Gastroesophageal sphincter (tissue), 4 donors: Measurements from ENCODE around the gene CENATAC. TPM values are rescaled to one million over a fixed set of nuclear protein-coding genes. Genes with fewer than 3 reads are reported as not detected.
"Not testable (repeated sequence)": the region's sequence is repeated elsewhere in the genome, so short reads cannot be mapped to it uniquely, and the experiment has no call there.

Experiments
- ATAC-seq: fragments of 150-250 bp; one replicate; pipeline ENCODE4 v1.9.1; 2016; ENCODE audit warnings: mild to moderate bottlenecking, moderate library complexity
- H3K27ac ChIP-seq, 4 donors: fragments of 200-600 bp; sonication (generic) in 3 of 4; 1 replicate in 3 of 4; 2 replicates in 1 of 4; pipeline ENCODE4 v1.5.1; 2016 to 2019
- H3K27me3 ChIP-seq: fragments of 200-600 bp; sonication (generic); one replicate; pipeline ENCODE4 v1.5.1; 2019
- H3K36me3 ChIP-seq, 2 donors: fragments of 200-600 bp; sonication (generic); one replicate each; pipeline ENCODE4 v1.5.1; 2019; ENCODE audit warnings: control low read depth in 1 of 2
- H3K4me1 ChIP-seq, 3 donors: fragments of 200-600 bp; sonication (generic); 1 replicate in 2 of 3; 2 replicates in 1 of 3; pipeline ENCODE4 v1.5.1; 2016 to 2019; ENCODE audit warnings: control low read depth in 2 of 3
- H3K4me3 ChIP-seq, 2 donors: fragments of 200-600 bp; sonication (generic); one replicate each; pipeline ENCODE4 v1.5.1; 2019; ENCODE audit warnings: mild to moderate bottlenecking in 1 of 2, moderate library complexity in 1 of 2
- H3K9me3 ChIP-seq, 3 donors: fragments of 200-600 bp; sonication (generic); one replicate each; pipeline ENCODE4 v1.5.1; 2017 to 2019; ENCODE audit warnings: control low read depth in 2 of 3
- EP300 ChIP-seq: sonication (generic); formaldehyde crosslinking; IDR thresholded peaks from one replicate; pipeline ENCODE4 v1.6.1; 2017; ENCODE audit warnings: antibody characterized with exemption, mild to moderate bottlenecking
- POLR2A ChIP-seq, 2 donors: fragments of 450-650 bp; IDR thresholded peaks; one replicate each; pipeline ENCODE4 v1.6.1; 2017; ENCODE audit warnings: antibody characterized with exemption in 2 of 2, mild to moderate bottlenecking in 2 of 2, moderate library complexity in 1 of 2
- POLR2AphosphoS5 ChIP-seq: sonication (generic); formaldehyde crosslinking; IDR thresholded peaks from one replicate; pipeline ENCODE4 v1.6.1; 2017; ENCODE audit warnings: antibody characterized with exemption
- WGBS, 2 donors: methylation state at CpG; one replicate each; pipeline ENCODE4 v1.1.5; 2018; ENCODE audit warnings: low coverage in 1 of 2; 5-methylcytosine and 5-hydroxymethylcytosine counted together
- total RNA-seq, 4 donors: library from RNA; depleted of rRNA; stranded (reverse); fragments of >200 nt; gene quantifications; one replicate each; pipeline ENCODE4 v1.1.0, GENCODE V29; 2016
- TF ChIP-seq, protein P1 (sequence below), 4 experiments: fragments of 200-600 bp in 2 of 4; fragments of 450-650 bp in 2 of 4; sonication (generic) in 1 of 4; IDR thresholded peaks; one replicate each; pipeline ENCODE4 v1.5.1; 2017 to 2019; ENCODE audit warnings: antibody characterized with exemption in 4 of 4, mild to moderate bottlenecking in 2 of 4, moderate library complexity in 2 of 4

The CENATAC gene
- total RNA-seq, 4 donors from 2014 or later: 5.8 to 90.3 (median 40.0) TPM

DNA sequence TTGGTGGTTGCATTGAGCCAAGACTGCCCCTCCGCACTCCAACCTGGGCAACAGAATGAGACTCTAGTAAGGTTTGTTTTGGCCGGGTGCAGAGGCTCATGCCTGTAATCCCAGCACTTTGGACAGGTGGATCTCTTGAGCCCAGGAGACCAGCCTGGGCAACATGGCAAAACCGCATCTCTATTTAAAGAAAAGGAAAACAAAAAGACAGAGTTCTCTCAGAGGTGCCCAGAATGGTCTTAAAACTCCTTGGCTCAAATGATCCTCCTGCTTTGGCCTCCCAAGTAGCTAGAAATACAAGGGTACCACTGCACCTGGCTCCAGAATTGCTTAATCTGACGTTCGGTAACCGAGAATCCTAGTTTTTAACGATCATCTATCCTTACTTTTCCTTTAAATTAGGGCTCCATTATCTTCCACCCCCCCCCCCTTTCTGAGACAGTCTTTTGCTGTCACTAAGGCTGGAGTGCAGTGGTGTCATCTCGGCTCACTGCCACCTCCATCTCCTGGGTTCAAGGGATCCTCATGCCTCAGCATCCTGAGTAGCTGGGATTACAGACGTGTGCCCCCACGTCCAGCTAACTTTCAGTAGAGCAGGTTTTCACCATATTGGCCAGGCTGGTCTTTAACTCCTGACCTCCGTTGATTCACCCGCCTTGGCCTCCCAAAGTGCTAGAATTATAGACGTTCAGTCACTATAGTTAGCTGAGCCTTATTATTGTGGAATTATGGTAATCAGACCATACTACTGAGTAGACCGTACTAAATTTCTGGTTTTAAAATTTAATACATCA is 18.5 kb downstream of the CENATAC start:
- no peaks in the 10 kb centered on the region for H3K27me3 ChIP-seq
- TF ChIP-seq POLR2AphosphoS5 (no peak), POLR2A (IDR thresholded peaks at IDR 0.05) (no peak), EP300 (no peak)
- TF ChIP-seq, protein P1, sequence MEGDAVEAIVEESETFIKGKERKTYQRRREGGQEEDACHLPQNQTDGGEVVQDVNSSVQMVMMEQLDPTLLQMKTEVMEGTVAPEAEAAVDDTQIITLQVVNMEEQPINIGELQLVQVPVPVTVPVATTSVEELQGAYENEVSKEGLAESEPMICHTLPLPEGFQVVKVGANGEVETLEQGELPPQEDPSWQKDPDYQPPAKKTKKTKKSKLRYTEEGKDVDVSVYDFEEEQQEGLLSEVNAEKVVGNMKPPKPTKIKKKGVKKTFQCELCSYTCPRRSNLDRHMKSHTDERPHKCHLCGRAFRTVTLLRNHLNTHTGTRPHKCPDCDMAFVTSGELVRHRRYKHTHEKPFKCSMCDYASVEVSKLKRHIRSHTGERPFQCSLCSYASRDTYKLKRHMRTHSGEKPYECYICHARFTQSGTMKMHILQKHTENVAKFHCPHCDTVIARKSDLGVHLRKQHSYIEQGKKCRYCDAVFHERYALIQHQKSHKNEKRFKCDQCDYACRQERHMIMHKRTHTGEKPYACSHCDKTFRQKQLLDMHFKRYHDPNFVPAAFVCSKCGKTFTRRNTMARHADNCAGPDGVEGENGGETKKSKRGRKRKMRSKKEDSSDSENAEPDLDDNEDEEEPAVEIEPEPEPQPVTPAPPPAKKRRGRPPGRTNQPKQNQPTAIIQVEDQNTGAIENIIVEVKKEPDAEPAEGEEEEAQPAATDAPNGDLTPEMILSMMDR (IDR thresholded peaks at IDR 0.05): no peak
- peak overlapping the region in 1 of 2 donors; percentile 76 for H3K4me3 ChIP-seq
- H3K36me3 ChIP-seq: peaks cover 0 to 72% of the 10 kb centered on the region in 2 donors
- no peaks in the 10 kb centered on the region for H3K9me3 ChIP-seq
- peaks cover 9 to 61% (median 26%) of the 10 kb centered on the region in 3 donors for H3K4me1 ChIP-seq
- WGBS, 2 donors: 51 to 77% methylated on average over 4 to 14 of the region's 14 CpGs
- ATAC-seq: no peak
- H3K27ac ChIP-seq: peak overlapping the region in 2 of 4 donors; percentile 94 to 99

DNA sequence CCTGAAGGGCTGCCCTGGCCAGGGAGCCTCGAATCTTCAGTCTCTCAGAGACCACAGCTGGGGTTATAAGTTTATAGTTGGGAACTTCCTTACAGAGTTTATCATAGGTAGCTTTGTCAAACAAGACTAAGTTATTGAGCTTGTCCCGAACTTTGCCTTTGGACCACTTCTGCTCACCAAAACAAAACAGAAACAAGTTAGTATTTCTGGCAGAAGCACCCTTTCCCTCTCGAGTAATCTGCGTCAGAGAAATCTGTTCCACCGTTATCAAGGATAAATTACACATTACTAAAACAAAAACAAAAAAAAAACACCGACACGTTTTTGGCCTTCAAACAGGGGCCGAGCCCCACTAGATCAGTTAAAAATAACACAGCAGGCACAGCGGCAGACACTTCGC is 19.4 kb downstream of the CENATAC start:
- H3K36me3 ChIP-seq: peaks cover 0 to 72% of the 10 kb centered on the region in 2 donors
- not testable (repeated sequence) for ATAC-seq
- WGBS, 2 donors: 0 to 3% methylated on average over 3 to 10 of the region's 10 CpGs

DNA sequence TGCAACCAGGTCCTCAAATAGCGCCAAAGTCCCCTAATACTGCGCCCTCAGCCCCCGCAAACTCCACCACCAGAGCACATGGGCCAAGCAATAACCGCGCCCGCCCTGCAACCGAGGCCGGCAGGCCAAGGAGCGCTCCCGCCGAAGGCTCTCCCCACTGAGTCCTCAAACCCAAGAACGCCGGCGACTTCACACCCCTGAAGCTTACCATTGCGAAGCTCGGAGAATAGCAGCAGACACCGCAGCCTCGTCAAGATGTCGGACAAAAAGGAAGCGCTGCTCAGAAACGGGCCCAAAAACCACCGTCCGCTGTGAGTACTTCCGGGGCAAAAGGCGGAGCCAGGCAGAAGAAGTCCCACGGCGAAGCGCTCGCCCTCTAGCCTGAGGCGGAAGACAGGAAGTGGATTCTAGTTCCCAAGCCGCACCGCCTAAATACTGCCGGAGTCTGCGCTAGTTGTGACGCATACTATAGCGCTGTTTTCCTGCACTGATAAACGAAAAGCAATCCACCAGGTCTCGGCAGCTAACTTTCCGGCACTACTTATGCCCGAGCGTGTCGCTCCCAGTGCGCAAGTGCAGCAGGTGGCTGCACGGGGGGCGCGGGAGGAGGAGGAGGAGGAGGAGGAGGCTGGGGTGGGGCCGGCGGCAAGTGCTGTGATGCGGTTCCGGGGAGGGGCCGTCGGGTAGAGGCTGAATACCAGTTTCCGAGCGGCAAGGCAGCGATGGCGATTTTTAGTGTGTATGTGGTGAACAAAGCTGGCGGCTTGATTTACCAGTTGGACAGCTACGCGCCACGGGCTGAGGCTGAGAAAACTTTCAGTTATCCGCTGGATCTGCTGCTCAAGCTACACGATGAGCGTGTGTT is 20.4 kb downstream of the CENATAC start, which contains the start of the genes RPS25 and TRAPPC4:
Gene RPS25, minus strand, starts transcription at position 270 of the 865 bp plus-strand sequence. Its CDS starts 59 bp downstream, at position 211.
Gene TRAPPC4, plus strand, starts transcription at position 693 of the 865 bp plus-strand sequence. Its CDS starts 30 bp downstream, at position 723.
- H3K27ac ChIP-seq: peak within 1 kb of the TSS; percentile 94 to 99 (median 96)
- H3K9me3 ChIP-seq: no peaks in the 10 kb centered on the region
- ATAC-seq: peak; percentile 96
- peaks cover 9 to 69% (median 26%) of the 10 kb centered on the region in 3 donors for H3K4me1 ChIP-seq
- peak within 1 kb of the TSS; percentile 76 to 96 for H3K4me3 ChIP-seq
- WGBS, 2 donors: 0% methylated on average over 10 to 16 of the region's 63 CpGs
- TF ChIP-seq POLR2AphosphoS5 (peak; percentile 85), POLR2A (IDR thresholded peaks at IDR 0.05) (peak; percentile 59 to 67), EP300 (no peak)
- TF ChIP-seq, protein P1 (IDR thresholded peaks at IDR 0.05): peak in 1 of 4 experiments; percentile 35
- no peaks in the 10 kb centered on the region for H3K27me3 ChIP-seq
- peaks cover 0 to 72% of the 10 kb centered on the region in 2 donors for H3K36me3 ChIP-seq

More for the DNA sequence above, 19.4 kb downstream of the CENATAC start:
- H3K9me3 ChIP-seq, H3K27me3 ChIP-seq: not testable (repeated sequence)
- H3K27ac ChIP-seq: peak overlapping the region; percentile 72 to 99 (median 95)
- H3K4me3 ChIP-seq: peak overlapping the region; percentile 76 to 96
- peaks cover 9 to 65% (median 26%) of the 10 kb centered on the region in 3 donors for H3K4me1 ChIP-seq

DNA sequence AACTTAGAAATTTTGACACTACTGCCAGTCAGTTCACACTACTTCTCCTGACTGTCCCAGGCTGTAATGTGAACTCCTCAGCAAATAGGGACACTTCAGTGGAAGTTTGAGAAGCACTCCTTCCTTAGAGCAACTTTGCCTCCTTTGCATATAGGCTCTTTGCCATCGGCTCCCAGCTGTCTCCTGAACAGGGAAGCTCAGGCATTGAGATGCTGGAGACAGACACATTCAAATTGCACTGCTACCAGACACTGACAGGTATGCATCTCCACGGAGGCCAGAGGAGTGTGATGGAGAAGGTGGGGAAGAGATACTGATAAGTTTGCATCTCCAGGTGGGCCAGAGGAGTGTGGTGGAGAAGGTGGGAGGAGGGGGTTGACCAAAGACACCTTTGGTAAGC is 22.1 kb downstream of the CENATAC start:
- Histone ChIP-seq H3K4me1 (peaks cover 9 to 73% (median 26%) of the 10 kb centered on the region in 3 donors), H3K36me3 (peaks cover 0 to 72% of the 10 kb centered on the region in 2 donors), H3K9me3 (no peaks in the 10 kb centered on the region), H3K4me3 (peak overlapping the region in 1 of 2 donors; percentile 76), H3K27me3 (no peaks in the 10 kb centered on the region), H3K27ac (peak overlapping the region in 3 of 4 donors; percentile 13 to 94 (median 32))
- WGBS, 2 donors: 83 to 86% methylated on average over 1 to 2 of the region's 2 CpGs
- ATAC-seq: no peak
- TF ChIP-seq EP300 (no peak), POLR2AphosphoS5 (no peak), POLR2A (IDR thresholded peaks at IDR 0.05) (no peak)
- TF ChIP-seq, protein P1 (IDR thresholded peaks at IDR 0.05): no peak

DNA sequence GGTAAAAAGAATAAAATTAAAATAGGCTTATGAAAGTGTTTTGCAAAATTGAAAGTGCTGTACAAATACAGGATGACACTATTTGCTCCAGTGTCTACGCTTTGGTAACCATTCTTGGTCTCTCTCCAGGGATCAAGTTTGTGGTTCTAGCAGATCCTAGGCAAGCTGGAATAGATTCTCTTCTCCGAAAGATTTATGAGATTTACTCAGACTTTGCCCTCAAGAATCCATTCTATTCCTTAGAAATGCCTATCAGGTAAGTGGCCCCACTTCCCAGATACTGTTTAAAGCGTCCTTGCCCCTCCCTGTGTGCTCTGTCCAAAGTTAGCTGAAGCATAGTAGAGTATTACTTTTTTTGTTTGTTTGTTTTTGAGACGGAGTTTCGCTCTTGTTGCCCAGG is 23.7 kb downstream of the CENATAC start:
- H3K36me3 ChIP-seq: peaks cover 0 to 72% of the 10 kb centered on the region in 2 donors

More for the DNA sequence above, 23.7 kb downstream of the CENATAC start:
- ATAC-seq: no peak
- H3K9me3 ChIP-seq: no peaks in the 10 kb centered on the region
- peaks cover 8 to 61% (median 17%) of the 10 kb centered on the region in 3 donors for H3K4me1 ChIP-seq
- WGBS, 2 donors: 89 to 91% methylated on average over 3 to 5 of the region's 5 CpGs
- H3K27me3 ChIP-seq: no peaks in the 10 kb centered on the region
- no peak overlapping the region for H3K4me3 ChIP-seq
- no peak overlapping the region for H3K27ac ChIP-seq
- TF ChIP-seq POLR2AphosphoS5 (no peak), EP300 (no peak), POLR2A (IDR thresholded peaks at IDR 0.05) (no peak)
- TF ChIP-seq, protein P1 (IDR thresholded peaks at IDR 0.05): no peak
